Stimulated activated effector memory CD8-positive, alpha-beta T cell treated with anti-CD3 and anti-CD28 coated beads, Interleukin-12 subunit alpha, Interleukin-12 subunit beta, amount 100 ng/mL, for 72 hours (primary cell): ENCODE data around the gene GSTA2.
"Not testable (repeated sequence)": the region's sequence is repeated elsewhere in the genome, so short reads cannot be mapped to it uniquely, and the experiment has no call there.

Source experiments
- ATAC-seq: fragments of 150-1000 bp; cut with Tn5 transposase; 2 replicates; pipeline ENCODE4 v1.10.0; 2021
- DNase-seq, 2 donors: peaks; one replicate each; pipeline ENCODE4 v3.0.0; 2021 to 2022; ENCODE audit warnings: low spot score in 2 of 2
- H3K27ac Mint-ChIP-seq: one replicate; pipeline ENCODE4 v1.8.0; 2022; ENCODE audit warnings: mild to moderate bottlenecking, mixed read lengths
- H3K36me3 Mint-ChIP-seq: one replicate; pipeline ENCODE4 v1.8.0; 2022; ENCODE audit warnings: mild to moderate bottlenecking, mixed read lengths
- H3K4me1 Mint-ChIP-seq: one replicate; pipeline ENCODE4 v1.8.0; 2022; ENCODE audit warnings: mixed read lengths
- H3K4me3 Mint-ChIP-seq: one replicate; pipeline ENCODE4 v1.8.0; 2022; ENCODE audit warnings: mild to moderate bottlenecking, mixed read lengths
- H3K9me3 Mint-ChIP-seq: one replicate; pipeline ENCODE4 v1.8.0; 2022; ENCODE audit warnings: mixed read lengths

Gene GSTA2

GRCh38 chr6:52724042-52724405 is 39.3 kb downstream of the GSTA2 start:
- DNase-seq (no peak), ATAC-seq (no peak)
- Mint-ChIP-seq H3K36me3 (no peaks in the 10 kb centered on the region), H3K27ac (no peak overlapping the region), H3K4me1 (peaks cover 6% of the 10 kb centered on the region), H3K4me3 (no peak overlapping the region), H3K9me3 (no peaks in the 10 kb centered on the region)

GRCh38 chr6:52720321-52720720 is 43.0 kb downstream of the GSTA2 start:
- no peaks in the 10 kb centered on the region for H3K9me3 Mint-ChIP-seq
- peaks cover 6% of the 10 kb centered on the region for H3K4me1 Mint-ChIP-seq
- no peaks in the 10 kb centered on the region for H3K36me3 Mint-ChIP-seq
- H3K27ac Mint-ChIP-seq = no peak overlapping the region
- no peak overlapping the region for H3K4me3 Mint-ChIP-seq
- ATAC-seq (no peak), DNase-seq (no peak)

- DNase-seq = no peak
- Mint-ChIP-seq H3K36me3 (no peaks in the 10 kb centered on the region), H3K9me3 (no peaks in the 10 kb centered on the region), H3K4me1 (no peaks in the 10 kb centered on the region), H3K4me3 (no peak overlapping the region), H3K27ac (no peak overlapping the region)
- ATAC-seq = no peak
Measured at GRCh38 chr6:52718550-52718949, 44.7 kb downstream of the GSTA2 start.

GRCh38 chr6:52714761-52715160 is 48.5 kb downstream of the GSTA2 start:
- not testable (repeated sequence) for H3K4me1 Mint-ChIP-seq, H3K9me3 Mint-ChIP-seq, H3K4me3 Mint-ChIP-seq, DNase-seq, H3K36me3 Mint-ChIP-seq, ATAC-seq, H3K27ac Mint-ChIP-seq

GRCh38 chr6:52712136-52712535 is 51.1 kb downstream of the GSTA2 start:
- no peak for ATAC-seq
- Mint-ChIP-seq H3K9me3 (no peaks in the 10 kb centered on the region), H3K36me3 (no peaks in the 10 kb centered on the region), H3K4me3 (no peak overlapping the region), H3K4me1 (no peaks in the 10 kb centered on the region), H3K27ac (no peak overlapping the region)
- no peak for DNase-seq

GRCh38 chr6:52707963-52708680 is 55.2 kb downstream of the GSTA2 start:
- ATAC-seq (no peak), DNase-seq (no peak)
- Mint-ChIP-seq H3K36me3 (no peaks in the 10 kb centered on the region), H3K27ac (no peak overlapping the region), H3K4me1 (no peaks in the 10 kb centered on the region), H3K9me3 (no peaks in the 10 kb centered on the region), H3K4me3 (no peak overlapping the region)

- H3K9me3 Mint-ChIP-seq = no peaks in the 10 kb centered on the region
- DNase-seq (no peak), ATAC-seq (no peak)
- H3K4me1 Mint-ChIP-seq = no peaks in the 10 kb centered on the region
- no peak overlapping the region for H3K27ac Mint-ChIP-seq
- no peak overlapping the region for H3K4me3 Mint-ChIP-seq
- no peaks in the 10 kb centered on the region for H3K36me3 Mint-ChIP-seq
Measured at GRCh38 chr6:52706001-52706400, 57.3 kb downstream of the GSTA2 start.

GRCh38 chr6:52704781-52705502 is 58.3 kb downstream of the GSTA2 start:
- not testable (repeated sequence) for H3K4me1 Mint-ChIP-seq, H3K27ac Mint-ChIP-seq, H3K9me3 Mint-ChIP-seq, ATAC-seq, DNase-seq, H3K4me3 Mint-ChIP-seq, H3K36me3 Mint-ChIP-seq

GRCh38 chr6:52704060-52704459 is 59.2 kb downstream of the GSTA2 start:
- no peak for ATAC-seq
- Mint-ChIP-seq H3K4me3 (no peak overlapping the region), H3K4me1 (no peaks in the 10 kb centered on the region), H3K36me3 (no peaks in the 10 kb centered on the region), H3K9me3 (no peaks in the 10 kb centered on the region), H3K27ac (no peak overlapping the region)
- no peak for DNase-seq
